ENCODE results near the gene PDHB. TPM values are rescaled to one million over a fixed set of nuclear protein-coding genes. Genes with fewer than 3 reads are reported as not detected.

Gene PDHB
- total RNA-seq, 6 experiments from 2014 or later: 85.6 to 95.7 (median 92.3) TPM

DNA sequence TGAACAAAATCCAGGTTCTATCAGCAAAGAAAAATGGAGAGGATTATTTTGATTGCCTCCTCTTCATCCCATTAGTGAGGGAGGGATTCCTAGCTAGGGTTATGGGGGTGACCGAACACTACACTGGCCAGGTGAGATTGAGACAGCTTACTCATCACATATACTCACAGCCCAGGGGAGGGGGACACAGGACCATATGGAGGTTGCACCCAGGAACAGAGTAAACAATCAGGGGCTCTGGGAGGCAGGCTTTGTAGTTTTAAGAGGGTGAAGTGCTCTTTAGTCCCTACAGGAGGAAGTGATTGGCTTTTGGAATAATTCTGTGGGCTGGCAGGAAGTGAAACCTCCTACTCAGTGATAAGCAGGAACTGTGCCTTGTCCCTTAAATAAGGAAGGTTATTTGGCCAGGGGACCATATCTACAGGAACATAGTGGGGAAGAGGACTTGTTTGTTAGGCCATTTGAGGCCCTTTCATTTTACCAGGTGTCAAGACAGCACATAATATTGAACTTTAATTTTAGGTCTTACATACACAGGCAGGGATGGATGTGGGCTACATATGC lies 40.8 kb upstream of the PDHB start:
- Mint-ChIP-seq H3K4me1 (ENCODE audit: low read depth) (peaks cover 16% of the 10 kb centered on the region), H3K27me3 (ENCODE audit: insufficient read depth) (peaks cover 17% of the 10 kb centered on the region), H3K36me3 (ENCODE audit: low read depth) (0 out of 2 replicates have a peak, but pooled peaks cover 1% of the 10 kb centered on the region), H3K4me3 (no peak overlapping the region), H3K27ac (no peak overlapping the region), H3K9me3 (0 out of 2 replicates have a peak, but pooled peaks cover under 1% of the 10 kb centered on the region)
- DNase-seq: no peak
- no peak for TF ChIP-seq CTCF (IDR thresholded peaks at IDR 0.05)

DNA sequence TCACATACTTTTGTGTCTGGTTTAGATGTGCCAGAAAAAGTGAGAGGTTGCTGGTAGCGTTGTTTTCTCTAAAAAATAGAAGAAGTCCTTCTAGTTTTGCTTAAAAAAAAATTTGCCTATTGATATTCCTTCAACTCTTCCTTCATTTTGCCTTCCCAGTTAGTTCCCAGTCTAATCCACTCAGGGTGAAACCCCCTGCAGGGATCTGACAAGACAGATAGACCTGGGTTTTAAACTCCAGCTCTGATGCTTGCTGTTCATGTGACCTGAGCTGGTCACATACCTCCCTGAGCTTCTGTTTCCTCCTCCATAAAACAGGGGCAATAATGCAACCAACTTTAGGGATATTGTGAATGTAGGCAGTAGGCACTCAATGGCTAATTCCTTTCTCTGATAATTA lies 39.6 kb upstream of the PDHB start:
- Mint-ChIP-seq H3K36me3 (ENCODE audit: low read depth) (no peaks in the 10 kb centered on the region), H3K27me3 (ENCODE audit: insufficient read depth) (peaks cover 13% of the 10 kb centered on the region), H3K4me1 (ENCODE audit: low read depth) (peaks cover 16% of the 10 kb centered on the region), H3K9me3 (no peaks in the 10 kb centered on the region), H3K4me3 (no peak overlapping the region), H3K27ac (no peak overlapping the region)
- DNase-seq: no peak
- no peak for TF ChIP-seq CTCF (IDR thresholded peaks at IDR 0.05)

DNA sequence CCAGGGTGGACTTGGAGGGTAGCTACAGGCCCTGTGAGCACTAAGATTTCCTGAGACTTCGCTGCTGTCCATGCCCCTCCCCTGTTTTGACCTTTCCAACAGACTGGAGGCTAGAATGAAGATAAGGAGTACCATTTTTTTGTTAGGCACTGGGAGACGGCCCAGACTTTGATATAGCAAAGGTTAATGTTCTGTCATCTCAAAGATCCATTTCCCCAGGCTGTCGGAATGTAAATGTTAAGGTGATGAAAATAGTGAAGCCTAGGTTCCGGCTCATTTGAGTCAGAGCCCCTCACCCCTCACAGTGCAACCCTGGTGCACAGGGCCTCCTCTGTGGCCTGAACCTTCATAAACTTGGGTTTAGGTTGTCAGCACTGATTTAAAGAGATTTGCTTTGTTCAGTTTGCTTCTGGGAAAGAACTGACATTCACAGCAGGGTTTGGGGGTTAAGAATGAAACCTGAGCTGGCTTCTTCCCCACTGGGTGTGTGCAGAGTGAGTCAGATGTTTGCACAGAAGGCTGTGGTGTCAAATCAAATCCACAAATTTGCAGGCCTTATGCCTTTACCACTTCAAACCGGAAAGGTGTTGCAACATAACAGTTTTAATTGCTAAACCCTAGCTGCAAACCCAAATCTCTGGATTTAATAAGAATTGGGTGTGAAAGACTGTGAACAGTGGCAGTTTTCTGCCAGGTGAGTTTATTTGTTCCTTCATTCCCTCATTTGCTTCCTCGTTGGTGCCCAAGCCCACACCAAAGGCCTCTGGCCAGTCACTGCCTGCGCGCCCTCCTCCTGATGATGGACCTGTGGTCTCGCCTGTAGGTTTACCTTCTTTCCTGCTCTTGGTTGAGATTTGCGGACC lies 37.6 kb upstream of the PDHB start:
- Mint-ChIP-seq H3K27ac (no peak overlapping the region), H3K4me1 (ENCODE audit: low read depth) (peaks cover 16% of the 10 kb centered on the region), H3K4me3 (no peak overlapping the region; the same call in 1 of the 2 replicates), H3K9me3 (no peaks in the 10 kb centered on the region), H3K36me3 (ENCODE audit: low read depth) (no peaks in the 10 kb centered on the region), H3K27me3 (ENCODE audit: insufficient read depth) (peaks cover 8% of the 10 kb centered on the region)
- peak; percentile 71 for DNase-seq
- TF ChIP-seq CTCF (IDR thresholded peaks at IDR 0.05): no peak

GRCh38 chr3:58470363-58471024 lies 36.9 kb upstream of the PDHB start:
- TF ChIP-seq CTCF (IDR thresholded peaks at IDR 0.05): no peak
- peaks cover 6% of the 10 kb centered on the region for H3K27me3 Mint-ChIP-seq (ENCODE audit: insufficient read depth)
- no peaks in the 10 kb centered on the region for H3K9me3 Mint-ChIP-seq
- H3K27ac Mint-ChIP-seq: no peak overlapping the region
- H3K4me3 Mint-ChIP-seq: no peak overlapping the region; the same call in 1 of the 2 replicates
- DNase-seq: no peak
- H3K36me3 Mint-ChIP-seq (ENCODE audit: low read depth): no peaks in the 10 kb centered on the region
- H3K4me1 Mint-ChIP-seq (ENCODE audit: low read depth): peaks cover 16% of the 10 kb centered on the region

GRCh38 chr3:58469096-58469495 lies 35.5 kb upstream of the PDHB start:
- Mint-ChIP-seq H3K36me3 (ENCODE audit: low read depth) (no peaks in the 10 kb centered on the region), H3K4me1 (ENCODE audit: low read depth) (peaks cover 17% of the 10 kb centered on the region), H3K9me3 (no peaks in the 10 kb centered on the region), H3K4me3 (no peak overlapping the region), H3K27ac (no peak overlapping the region), H3K27me3 (ENCODE audit: insufficient read depth) (peaks cover 2% of the 10 kb centered on the region; the same call in 1 of the 2 replicates)
- no peak for DNase-seq
- TF ChIP-seq CTCF (IDR thresholded peaks at IDR 0.05): no peak

Data from HFFc6 (cell line).